GM12892 (cell line): ENCODE data around the gene ZFHX3.

Experiments used
- DNase-seq: peaks from one replicate; pipeline ENCODE4 v3.0.0; 2011; ENCODE audit not compliant: insufficient read length
- FAIRE-seq: peaks from 2 replicates; lab custom pipeline; 2011; peaks lifted over from hg19 to GRCh38; lab: Jason Lieb, UNC
- POLR2A ChIP-seq: IDR thresholded peaks from 2 replicates; pipeline ENCODE4 v1.6.1; 2011; ENCODE audit warnings: low read depth, low read length, control low read depth
- POLR2AphosphoS5 ChIP-seq: IDR thresholded peaks from 2 replicates; pipeline ENCODE4 v1.6.1; 2011; ENCODE audit warnings: low read depth, low read length, control low read depth
- TAF1 ChIP-seq: IDR thresholded peaks from 2 replicates; pipeline ENCODE4 v1.6.1; 2011; ENCODE audit warnings: low read depth, mild to moderate bottlenecking, control low read depth, low read length, borderline replicate concordance

Gene ZFHX3

GRCh38 chr16:72862090-72862489, 185.8 kb downstream of the ZFHX3 start:
- DNase-seq: no peak
- no peak for FAIRE-seq
- no peak for TF ChIP-seq POLR2AphosphoS5
- no peak for TF ChIP-seq TAF1
- TF ChIP-seq POLR2A: no peak

GRCh38 chr16:72860726-72861562, 187.0 kb downstream of the ZFHX3 start:
- DNase-seq (no peak), FAIRE-seq (no peak)
- TF ChIP-seq TAF1 (no peak), POLR2A (no peak), POLR2AphosphoS5 (no peak)

GRCh38 chr16:72859581-72859980, 188.3 kb downstream of the ZFHX3 start:
- TF ChIP-seq TAF1 (no peak), POLR2A (no peak), POLR2AphosphoS5 (no peak)
- DNase-seq (no peak), FAIRE-seq (no peak)

GRCh38 chr16:72858665-72859493, 189.0 kb downstream of the ZFHX3 start:
- TF ChIP-seq POLR2A (no peak), POLR2AphosphoS5 (no peak), TAF1 (no peak)
- FAIRE-seq: no peak
- DNase-seq: no peak

GRCh38 chr16:72857834-72858664, 189.9 kb downstream of the ZFHX3 start:
- TF ChIP-seq POLR2A (no peak), POLR2AphosphoS5 (no peak), TAF1 (no peak)
- FAIRE-seq (no peak), DNase-seq (no peak)

GRCh38 chr16:72856797-72857196, 191.1 kb downstream of the ZFHX3 start:
- FAIRE-seq: peak; percentile 46
- no peak for TF ChIP-seq POLR2A
- TF ChIP-seq POLR2AphosphoS5: no peak
- TF ChIP-seq TAF1: no peak
- DNase-seq: peak; percentile 26

GRCh38 chr16:72854267-72854959, 193.5 kb downstream of the ZFHX3 start:
- TF ChIP-seq POLR2A (no peak), TAF1 (no peak), POLR2AphosphoS5 (no peak)
- DNase-seq (no peak), FAIRE-seq (no peak)

GRCh38 chr16:72853575-72854266, 194.2 kb downstream of the ZFHX3 start:
- FAIRE-seq (no peak), DNase-seq (no peak)
- TF ChIP-seq POLR2A (no peak), TAF1 (no peak), POLR2AphosphoS5 (no peak)

GRCh38 chr16:72852421-72852820, 195.5 kb downstream of the ZFHX3 start:
- TF ChIP-seq POLR2AphosphoS5: no peak
- DNase-seq: no peak
- no peak for FAIRE-seq

GRCh38 chr16:72850853-72851252, 197.1 kb downstream of the ZFHX3 start:
- FAIRE-seq: no peak
- TF ChIP-seq POLR2AphosphoS5 (no peak), TAF1 (no peak), POLR2A (no peak)

GRCh38 chr16:72850021-72850420, 197.9 kb downstream of the ZFHX3 start:
- no peak for FAIRE-seq
- DNase-seq: no peak
- no peak for TF ChIP-seq POLR2AphosphoS5
- TF ChIP-seq TAF1: no peak
- no peak for TF ChIP-seq POLR2A

More at GRCh38 chr16:72850853-72851252, 197.1 kb downstream of the ZFHX3 start:
- no peak for DNase-seq
